Karpas-422 (cell line): ENCODE measurements around the gene USP30. TPM values are rescaled to one million over a fixed set of nuclear protein-coding genes. Genes with fewer than 3 reads are reported as not detected.

ENCODE experiments used
- DNase-seq: peaks from one replicate; pipeline ENCODE4 v3.0.0-alpha.2; 2015
- H2AFZ ChIP-seq: fragments of 200-600 bp; sonication (generic); 2 replicates; pipeline ENCODE4 v1.6.1; 2014; ENCODE audit warnings: antibody characterized with exemption, low read length, mixed read lengths
- H3K27ac ChIP-seq: fragments of 200-600 bp; sonication (generic); 2 replicates; pipeline ENCODE4 v1.5.1; 2014; ENCODE audit warnings: mild to moderate bottlenecking, low read length, moderate library complexity
- H3K27me3 ChIP-seq: fragments of 200-600 bp; sonication (generic); 2 replicates; pipeline ENCODE4 v1.6.1; 2014; ENCODE audit warnings: low read length, mixed read lengths
- H3K36me3 ChIP-seq: fragments of 200-600 bp; sonication (generic); 2 replicates; pipeline ENCODE4 v1.6.1; 2014; ENCODE audit warnings: low read length, mixed read lengths; ENCODE audit not compliant: insufficient read depth
- H3K4me1 ChIP-seq: fragments of 200-600 bp; sonication (generic); 2 replicates; pipeline ENCODE4 v1.6.1; 2014; ENCODE audit warnings: mild to moderate bottlenecking, low read length, mixed read lengths
- H3K4me2 ChIP-seq: fragments of 200-600 bp; sonication (generic); 2 replicates; pipeline ENCODE4 v1.6.1; 2014; ENCODE audit warnings: low read length, low read depth, mild to moderate bottlenecking; ENCODE audit not compliant: poor library complexity, severe bottlenecking
- H3K4me3 ChIP-seq: fragments of 200-600 bp; sonication (generic); 2 replicates; pipeline ENCODE4 v1.5.1; 2014; ENCODE audit warnings: mild to moderate bottlenecking, antibody characterized with exemption, low read length, mixed read lengths
- H3K79me2 ChIP-seq: fragments of 200-600 bp; sonication (generic); 2 replicates; pipeline ENCODE4 v1.6.1; 2014; ENCODE audit warnings: mild to moderate bottlenecking, low read length, mixed read lengths
- H3K9ac ChIP-seq: fragments of 200-600 bp; sonication (generic); 2 replicates; pipeline ENCODE4 v1.6.0; 2014; ENCODE audit warnings: low read length
- H3K9me2 ChIP-seq: fragments of 200-600 bp; sonication (generic), shearing (Covaris generic); replicated peaks from 2 replicates; pipeline ENCODE4 v1.6.0; 2014; ENCODE audit warnings: mild to moderate bottlenecking, low read length, moderate library complexity; ENCODE audit not compliant: insufficient read depth
- H3K9me3 ChIP-seq: fragments of 300-700, 200-600 bp; sonication (generic); 2 replicates; pipeline ENCODE4 v1.6.1; 2014; ENCODE audit warnings: low read length, mixed read lengths
- H4K20me1 ChIP-seq: fragments of 200-600 bp; sonication (generic); 2 replicates; pipeline ENCODE4 v1.6.1; 2014; ENCODE audit warnings: mild to moderate bottlenecking, antibody characterized with exemption, low read length, low read depth; ENCODE audit not compliant: insufficient read depth
- total RNA-seq: library from RNA; depleted of rRNA; stranded (reverse); fragments of >200 nt; shearing (Covaris generic); gene quantifications from 2 replicates; pipeline ENCODE4 v1.2.3, GENCODE V29; 2014; ENCODE audit warnings: low replicate concordance; rRNA removed

The USP30 gene
- 19.3 and 23.7 TPM in 2 replicates for total RNA-seq

GRCh38 chr12:109052414-109053323 is at the start of gene USP30:
Gene USP30 (plus strand): TSS chr12:109052576. CDS start chr12:109052679, 103 bp downstream.
- H3K36me3 ChIP-seq, result no peaks in the 10 kb centered on the region
- H3K4me2 ChIP-seq, result peak within 1 kb of the TSS; percentile 94
- H3K27me3 ChIP-seq, result no peaks in the 10 kb centered on the region
- H3K4me3 ChIP-seq, result peak within 1 kb of the TSS; percentile 76
- H3K4me1 ChIP-seq, result peaks cover 14% of the 10 kb centered on the region
- no peaks in the 10 kb centered on the region for H3K9me3 ChIP-seq
- H4K20me1 ChIP-seq, result no peaks in the 10 kb centered on the region
- peaks cover 23% of the 10 kb centered on the region for H3K79me2 ChIP-seq
- H3K9me2 ChIP-seq, result no peaks in the 10 kb centered on the region
- peak; percentile 96 for DNase-seq
- peak within 1 kb of the TSS; percentile 85 for H3K9ac ChIP-seq
- peak within 1 kb of the TSS; percentile 94 for H2AFZ ChIP-seq
- peak within 1 kb of the TSS; percentile 47 for H3K27ac ChIP-seq

GRCh38 chr12:109004017-109004416 is 48.4 kb upstream of the USP30 start:
- Histone ChIP-seq H3K9me2 (no peaks in the 10 kb centered on the region), H4K20me1 (no peaks in the 10 kb centered on the region), H3K4me1 (no peaks in the 10 kb centered on the region), H3K36me3 (no peaks in the 10 kb centered on the region), H3K4me2 (no peak overlapping the region), H3K27me3 (no peaks in the 10 kb centered on the region), H3K79me2 (no peaks in the 10 kb centered on the region), H3K9ac (no peak overlapping the region), H3K4me3 (no peak overlapping the region), H2AFZ (no peak overlapping the region), H3K27ac (no peak overlapping the region), H3K9me3 (no peaks in the 10 kb centered on the region)
- no peak for DNase-seq

- Histone ChIP-seq H3K4me1 (peaks cover 3% of the 10 kb centered on the region; the same call in 1 of the 2 replicates), H3K27ac (no peak overlapping the region), H3K36me3 (no peaks in the 10 kb centered on the region), H3K9ac (no peak overlapping the region), H3K79me2 (no peaks in the 10 kb centered on the region), H3K9me2 (no peaks in the 10 kb centered on the region), H3K4me3 (no peak overlapping the region), H3K4me2 (no peak overlapping the region), H3K27me3 (no peaks in the 10 kb centered on the region), H3K9me3 (no peaks in the 10 kb centered on the region), H4K20me1 (no peaks in the 10 kb centered on the region), H2AFZ (no peak overlapping the region)
- DNase-seq, result no peak
Observed at GRCh38 chr12:109009766-109010165, 42.6 kb upstream of the USP30 start.

- H3K4me2 ChIP-seq, result no peak overlapping the region
- no peaks in the 10 kb centered on the region for H3K27me3 ChIP-seq
- no peaks in the 10 kb centered on the region for H4K20me1 ChIP-seq
- no peak overlapping the region for H2AFZ ChIP-seq
- no peaks in the 10 kb centered on the region for H3K79me2 ChIP-seq
- H3K9me3 ChIP-seq, result no peaks in the 10 kb centered on the region
- H3K27ac ChIP-seq, result no peak overlapping the region
- H3K9ac ChIP-seq, result no peak overlapping the region
- peaks cover 3% of the 10 kb centered on the region; the same call in 1 of the 2 replicates for H3K4me1 ChIP-seq
- H3K4me3 ChIP-seq, result no peak overlapping the region
- no peak for DNase-seq
- no peaks in the 10 kb centered on the region for H3K9me2 ChIP-seq
- no peaks in the 10 kb centered on the region for H3K36me3 ChIP-seq
Observed at GRCh38 chr12:109010259-109010658, 42.1 kb upstream of the USP30 start.

- Histone ChIP-seq H4K20me1 (no peaks in the 10 kb centered on the region), H3K27me3 (no peaks in the 10 kb centered on the region), H3K9me2 (no peaks in the 10 kb centered on the region), H2AFZ (no peak overlapping the region), H3K79me2 (no peaks in the 10 kb centered on the region), H3K27ac (no peak overlapping the region), H3K9ac (no peak overlapping the region), H3K9me3 (no peaks in the 10 kb centered on the region), H3K4me3 (no peak overlapping the region), H3K36me3 (no peaks in the 10 kb centered on the region), H3K4me1 (peaks cover 2% of the 10 kb centered on the region; the same call in 1 of the 2 replicates), H3K4me2 (no peak overlapping the region)
- no peak for DNase-seq
Observed at GRCh38 chr12:109014984-109015765, 37.2 kb upstream of the USP30 start.

- H3K9me3 ChIP-seq, result no peaks in the 10 kb centered on the region
Observed at GRCh38 chr12:109016016-109016415, 36.4 kb upstream of the USP30 start.

GRCh38 chr12:109016978-109017377 is 35.4 kb upstream of the USP30 start:
- no peaks in the 10 kb centered on the region for H4K20me1 ChIP-seq
- H3K4me3 ChIP-seq, result no peak overlapping the region
- H3K9ac ChIP-seq, result no peak overlapping the region
- H3K4me2 ChIP-seq, result no peak overlapping the region
- no peaks in the 10 kb centered on the region for H3K9me2 ChIP-seq
- no peak overlapping the region for H2AFZ ChIP-seq
- no peak for DNase-seq
- no peak overlapping the region for H3K27ac ChIP-seq
- no peaks in the 10 kb centered on the region for H3K79me2 ChIP-seq
- no peaks in the 10 kb centered on the region for H3K36me3 ChIP-seq
- no peaks in the 10 kb centered on the region for H3K27me3 ChIP-seq
- no peaks in the 10 kb centered on the region for H3K9me3 ChIP-seq
- 0 out of 2 replicates have a peak, but pooled peaks cover 3% of the 10 kb centered on the region for H3K4me1 ChIP-seq

More at GRCh38 chr12:109016016-109016415, 36.4 kb upstream of the USP30 start:
- Histone ChIP-seq H3K27ac (no peak overlapping the region), H3K4me3 (no peak overlapping the region), H3K27me3 (no peaks in the 10 kb centered on the region), H3K79me2 (no peaks in the 10 kb centered on the region), H3K4me2 (no peak overlapping the region), H4K20me1 (no peaks in the 10 kb centered on the region), H3K9ac (no peak overlapping the region), H3K36me3 (no peaks in the 10 kb centered on the region), H3K9me2 (no peaks in the 10 kb centered on the region), H2AFZ (no peak overlapping the region), H3K4me1 (0 out of 2 replicates have a peak, but pooled peaks cover 3% of the 10 kb centered on the region)
- DNase-seq, result no peak

- Histone ChIP-seq H3K36me3 (no peaks in the 10 kb centered on the region), H3K27ac (no peak overlapping the region), H4K20me1 (no peaks in the 10 kb centered on the region), H2AFZ (no peak overlapping the region), H3K4me2 (no peak overlapping the region), H3K79me2 (no peaks in the 10 kb centered on the region), H3K9me3 (no peaks in the 10 kb centered on the region), H3K27me3 (no peaks in the 10 kb centered on the region), H3K4me1 (0 out of 2 replicates have a peak, but pooled peaks cover 3% of the 10 kb centered on the region), H3K9ac (no peak overlapping the region), H3K4me3 (no peak overlapping the region), H3K9me2 (no peaks in the 10 kb centered on the region)
- no peak for DNase-seq
Observed at GRCh38 chr12:109018296-109018695, 34.1 kb upstream of the USP30 start.
